WERI-Rb-1 (cell line): ENCODE data around the gene GATA5.

ENCODE experiments used
- DNase-seq: peaks from one replicate; pipeline ENCODE4 v3.0.0-alpha.2; 2020
- H3K27ac ChIP-seq: fragments of 250-450 bp; sonication (Bioruptor Pico); 2 replicates; pipeline ENCODE4 v1.5.1; 2020; ENCODE audit warnings: mild to moderate bottlenecking, moderate library complexity
- H3K27me3 ChIP-seq: fragments of 250-450 bp; sonication (Bioruptor Pico); 2 replicates; pipeline ENCODE4 v1.5.1; 2021; ENCODE audit warnings: mild to moderate bottlenecking, low read depth, moderate library complexity; ENCODE audit not compliant: insufficient read depth, severe bottlenecking
- H3K36me3 ChIP-seq: fragments of 250-450 bp; sonication (Bioruptor Pico); 2 replicates; pipeline ENCODE4 v1.5.1; 2020; ENCODE audit warnings: mild to moderate bottlenecking, moderate library complexity
- H3K4me3 ChIP-seq: 2 replicates; pipeline ENCODE4 v1.5.1; 2011; ENCODE audit warnings: low read depth, mild to moderate bottlenecking, control low read depth, low read length
- H3K9me3 ChIP-seq: fragments of 250-450 bp; sonication (Bioruptor Pico); 2 replicates; pipeline ENCODE4 v1.5.1; 2021; ENCODE audit warnings: mild to moderate bottlenecking, moderate library complexity; ENCODE audit not compliant: severe bottlenecking
- TF ChIP-seq, protein P1 (sequence below): IDR thresholded peaks from 2 replicates; pipeline ENCODE4 v1.5.1; 2011; ENCODE audit warnings: low read depth, mild to moderate bottlenecking, control low read depth, inconsistent platforms, low read length

Gene GATA5

GRCh38 chr20:62413896-62414481, 61.8 kb downstream of the GATA5 start:
- peak; percentile 45 for DNase-seq
- no peak overlapping the region for H3K27ac ChIP-seq
- H3K36me3 ChIP-seq: no peaks in the 10 kb centered on the region
- TF ChIP-seq, protein P1, sequence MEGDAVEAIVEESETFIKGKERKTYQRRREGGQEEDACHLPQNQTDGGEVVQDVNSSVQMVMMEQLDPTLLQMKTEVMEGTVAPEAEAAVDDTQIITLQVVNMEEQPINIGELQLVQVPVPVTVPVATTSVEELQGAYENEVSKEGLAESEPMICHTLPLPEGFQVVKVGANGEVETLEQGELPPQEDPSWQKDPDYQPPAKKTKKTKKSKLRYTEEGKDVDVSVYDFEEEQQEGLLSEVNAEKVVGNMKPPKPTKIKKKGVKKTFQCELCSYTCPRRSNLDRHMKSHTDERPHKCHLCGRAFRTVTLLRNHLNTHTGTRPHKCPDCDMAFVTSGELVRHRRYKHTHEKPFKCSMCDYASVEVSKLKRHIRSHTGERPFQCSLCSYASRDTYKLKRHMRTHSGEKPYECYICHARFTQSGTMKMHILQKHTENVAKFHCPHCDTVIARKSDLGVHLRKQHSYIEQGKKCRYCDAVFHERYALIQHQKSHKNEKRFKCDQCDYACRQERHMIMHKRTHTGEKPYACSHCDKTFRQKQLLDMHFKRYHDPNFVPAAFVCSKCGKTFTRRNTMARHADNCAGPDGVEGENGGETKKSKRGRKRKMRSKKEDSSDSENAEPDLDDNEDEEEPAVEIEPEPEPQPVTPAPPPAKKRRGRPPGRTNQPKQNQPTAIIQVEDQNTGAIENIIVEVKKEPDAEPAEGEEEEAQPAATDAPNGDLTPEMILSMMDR: peak; percentile 72
- H3K9me3 ChIP-seq: no peaks in the 10 kb centered on the region
- no peak overlapping the region for H3K4me3 ChIP-seq
- no peaks in the 10 kb centered on the region for H3K27me3 ChIP-seq
